ENCODE results near the gene HOXB6.

HOXB6 gene

GRCh38 chr17:48605409-48605919 lies 678 bp upstream of the HOXB6 start:
- TF ChIP-seq, protein P1, sequence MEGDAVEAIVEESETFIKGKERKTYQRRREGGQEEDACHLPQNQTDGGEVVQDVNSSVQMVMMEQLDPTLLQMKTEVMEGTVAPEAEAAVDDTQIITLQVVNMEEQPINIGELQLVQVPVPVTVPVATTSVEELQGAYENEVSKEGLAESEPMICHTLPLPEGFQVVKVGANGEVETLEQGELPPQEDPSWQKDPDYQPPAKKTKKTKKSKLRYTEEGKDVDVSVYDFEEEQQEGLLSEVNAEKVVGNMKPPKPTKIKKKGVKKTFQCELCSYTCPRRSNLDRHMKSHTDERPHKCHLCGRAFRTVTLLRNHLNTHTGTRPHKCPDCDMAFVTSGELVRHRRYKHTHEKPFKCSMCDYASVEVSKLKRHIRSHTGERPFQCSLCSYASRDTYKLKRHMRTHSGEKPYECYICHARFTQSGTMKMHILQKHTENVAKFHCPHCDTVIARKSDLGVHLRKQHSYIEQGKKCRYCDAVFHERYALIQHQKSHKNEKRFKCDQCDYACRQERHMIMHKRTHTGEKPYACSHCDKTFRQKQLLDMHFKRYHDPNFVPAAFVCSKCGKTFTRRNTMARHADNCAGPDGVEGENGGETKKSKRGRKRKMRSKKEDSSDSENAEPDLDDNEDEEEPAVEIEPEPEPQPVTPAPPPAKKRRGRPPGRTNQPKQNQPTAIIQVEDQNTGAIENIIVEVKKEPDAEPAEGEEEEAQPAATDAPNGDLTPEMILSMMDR (IDR thresholded peaks at IDR 0.05) = no peak

GRCh38 chr17:48603959-48604769 lies 622 bp downstream of the HOXB6 start:
- TF ChIP-seq, protein P1 (IDR thresholded peaks at IDR 0.05) = no peak

DNA sequence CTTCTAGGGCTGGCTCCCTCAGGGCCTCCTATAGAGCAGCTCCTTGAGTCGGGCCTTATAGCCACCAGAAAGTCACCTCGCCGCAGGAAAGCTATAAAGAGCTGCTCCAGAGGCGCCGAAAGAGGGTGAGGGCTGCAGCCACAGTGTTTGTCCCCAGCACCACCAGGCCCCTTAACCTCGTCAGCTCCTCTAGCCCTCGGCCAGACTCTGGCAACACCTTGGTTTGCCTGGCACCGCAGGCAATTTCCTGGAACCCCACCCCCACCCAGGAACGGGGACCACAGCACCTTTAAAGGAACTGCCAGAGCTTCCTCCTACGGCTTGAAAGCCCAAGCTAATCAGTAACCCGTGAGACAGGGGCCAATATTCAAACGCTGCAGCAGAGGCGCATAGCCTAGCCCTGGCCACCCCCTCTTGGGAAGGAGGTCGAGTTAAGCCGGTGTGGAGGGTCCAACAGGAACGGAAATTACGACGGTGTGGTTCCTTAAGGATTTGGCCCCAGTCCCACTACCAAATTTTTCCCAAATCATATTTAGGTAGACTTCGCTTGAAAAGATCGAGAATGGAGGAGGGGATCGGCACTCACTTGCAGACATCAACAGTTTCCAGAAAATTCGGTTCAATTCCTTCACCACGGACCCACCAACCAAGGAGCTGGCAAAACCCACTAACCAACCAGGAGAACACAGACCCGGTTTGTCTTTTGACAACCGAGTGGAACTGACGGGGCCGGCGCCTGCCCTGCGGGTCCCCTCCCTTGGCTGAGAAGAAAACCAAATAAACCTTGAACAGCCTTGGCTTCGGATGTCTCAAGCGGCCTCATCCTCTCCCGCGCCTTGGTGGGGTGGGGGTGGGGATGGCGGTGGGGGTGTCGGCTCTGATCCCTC lies 3.0 kb downstream of the HOXB6 start:
- TF ChIP-seq, protein P1 (IDR thresholded peaks at IDR 0.05) = no peak

DNA sequence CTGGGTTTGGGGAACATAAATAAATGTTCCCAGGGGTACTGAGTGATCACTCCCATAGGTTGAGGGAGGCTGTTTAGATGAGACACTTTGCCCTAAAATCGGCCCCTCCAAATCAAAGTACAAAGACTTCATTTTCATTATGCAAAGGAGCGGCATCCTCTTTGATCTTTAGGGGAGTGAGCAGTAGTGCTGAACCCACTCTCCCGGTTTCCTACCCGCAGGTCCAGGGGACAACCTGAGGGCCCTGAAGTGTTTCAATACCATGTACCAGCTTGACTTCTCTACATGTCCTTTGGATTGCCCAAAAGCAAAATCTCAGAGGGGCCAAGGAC lies 3.6 kb downstream of the HOXB6 start:
- TF ChIP-seq, protein P1 (IDR thresholded peaks at IDR 0.05) = no peak

GRCh38 chr17:48600244-48601098 lies 4.3 kb downstream of the HOXB6 start:
- TF ChIP-seq, protein P1 (IDR thresholded peaks at IDR 0.05) = no peak

- TF ChIP-seq, protein P1 (IDR thresholded peaks at IDR 0.05) = no peak
Observed at GRCh38 chr17:48599354-48599753, 5.4 kb downstream of the HOXB6 start.

GRCh38 chr17:48598736-48599135 lies 6.0 kb downstream of the HOXB6 start:
- TF ChIP-seq, protein P1 (IDR thresholded peaks at IDR 0.05) = no peak

All from LNCAP (cell line).